ENCODE results near the gene BANF1. TPM values are rescaled to one million over a fixed set of nuclear protein-coding genes. Genes with fewer than 3 reads are reported as not detected.

The BANF1 gene
- total and polyA plus RNA-seq, 10 of the 15 experiments (the other 5 are each of a cell fraction or from before 2014, with no cell fraction given), result 99.0 to 574 (median 297) TPM

- TF ChIP-seq ZBTB11 (CRISPR knock-in tag; IDR thresholded peaks at IDR 0.05), result peak; percentile 96
- TF ChIP-seq POLR2AphosphoS5 (IDR thresholded peaks at IDR 0.05; ENCODE audit: low read length), result peak; percentile 96
- peak in 1 of 2 experiments; percentile 44; a peak in 1 of 4 replicates for TF ChIP-seq BHLHE40 (IDR thresholded peaks at IDR 0.05; ENCODE audit: borderline replicate concordance in 1 of 2, low read depth in 2 of 2, low read length in 1 of 2)
- TF ChIP-seq SPI1 (IDR thresholded peaks at IDR 0.05; ENCODE audit: borderline replicate concordance, insufficient read depth, low read depth, low read length), result peak; percentile 69
- TF ChIP-seq, protein P1, sequence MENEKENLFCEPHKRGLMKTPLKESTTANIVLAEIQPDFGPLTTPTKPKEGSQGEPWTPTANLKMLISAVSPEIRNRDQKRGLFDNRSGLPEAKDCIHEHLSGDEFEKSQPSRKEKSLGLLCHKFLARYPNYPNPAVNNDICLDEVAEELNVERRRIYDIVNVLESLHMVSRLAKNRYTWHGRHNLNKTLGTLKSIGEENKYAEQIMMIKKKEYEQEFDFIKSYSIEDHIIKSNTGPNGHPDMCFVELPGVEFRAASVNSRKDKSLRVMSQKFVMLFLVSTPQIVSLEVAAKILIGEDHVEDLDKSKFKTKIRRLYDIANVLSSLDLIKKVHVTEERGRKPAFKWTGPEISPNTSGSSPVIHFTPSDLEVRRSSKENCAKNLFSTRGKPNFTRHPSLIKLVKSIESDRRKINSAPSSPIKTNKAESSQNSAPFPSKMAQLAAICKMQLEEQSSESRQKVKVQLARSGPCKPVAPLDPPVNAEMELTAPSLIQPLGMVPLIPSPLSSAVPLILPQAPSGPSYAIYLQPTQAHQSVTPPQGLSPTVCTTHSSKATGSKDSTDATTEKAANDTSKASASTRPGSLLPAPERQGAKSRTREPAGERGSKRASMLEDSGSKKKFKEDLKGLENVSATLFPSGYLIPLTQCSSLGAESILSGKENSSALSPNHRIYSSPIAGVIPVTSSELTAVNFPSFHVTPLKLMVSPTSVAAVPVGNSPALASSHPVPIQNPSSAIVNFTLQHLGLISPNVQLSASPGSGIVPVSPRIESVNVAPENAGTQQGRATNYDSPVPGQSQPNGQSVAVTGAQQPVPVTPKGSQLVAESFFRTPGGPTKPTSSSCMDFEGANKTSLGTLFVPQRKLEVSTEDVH (IDR thresholded peaks at IDR 0.05; ENCODE audit: low read depth, partially characterized antibody), result peak; percentile 98
- TF ChIP-seq PML (IDR thresholded peaks at IDR 0.05; ENCODE audit: low read length), result peak; percentile 97
- peak; percentile 98 for TF ChIP-seq NR2C1 (IDR thresholded peaks at IDR 0.05)
- TF ChIP-seq, protein P2, sequence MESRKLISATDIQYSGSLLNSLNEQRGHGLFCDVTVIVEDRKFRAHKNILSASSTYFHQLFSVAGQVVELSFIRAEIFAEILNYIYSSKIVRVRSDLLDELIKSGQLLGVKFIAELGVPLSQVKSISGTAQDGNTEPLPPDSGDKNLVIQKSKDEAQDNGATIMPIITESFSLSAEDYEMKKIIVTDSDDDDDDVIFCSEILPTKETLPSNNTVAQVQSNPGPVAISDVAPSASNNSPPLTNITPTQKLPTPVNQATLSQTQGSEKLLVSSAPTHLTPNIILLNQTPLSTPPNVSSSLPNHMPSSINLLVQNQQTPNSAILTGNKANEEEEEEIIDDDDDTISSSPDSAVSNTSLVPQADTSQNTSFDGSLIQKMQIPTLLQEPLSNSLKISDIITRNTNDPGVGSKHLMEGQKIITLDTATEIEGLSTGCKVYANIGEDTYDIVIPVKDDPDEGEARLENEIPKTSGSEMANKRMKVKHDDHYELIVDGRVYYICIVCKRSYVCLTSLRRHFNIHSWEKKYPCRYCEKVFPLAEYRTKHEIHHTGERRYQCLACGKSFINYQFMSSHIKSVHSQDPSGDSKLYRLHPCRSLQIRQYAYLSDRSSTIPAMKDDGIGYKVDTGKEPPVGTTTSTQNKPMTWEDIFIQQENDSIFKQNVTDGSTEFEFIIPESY (IDR thresholded peaks at IDR 0.05), result no peak
- TF ChIP-seq BACH1 (IDR thresholded peaks at IDR 0.05; ENCODE audit: borderline replicate concordance), result 0 out of 2 replicates have a peak, but pooled peaks have one; percentile 34
- peak; percentile 71 for TF ChIP-seq NR2C2 (IDR thresholded peaks at IDR 0.05; ENCODE audit: borderline replicate concordance, control insufficient read depth, insufficient read length, low read depth)
- TF ChIP-seq TBL1XR1 (IDR thresholded peaks at IDR 0.05; ENCODE audit: low read depth, low read length), result peak; percentile 53; the same call in 1 of the 2 replicates
- TF ChIP-seq, protein P3, sequence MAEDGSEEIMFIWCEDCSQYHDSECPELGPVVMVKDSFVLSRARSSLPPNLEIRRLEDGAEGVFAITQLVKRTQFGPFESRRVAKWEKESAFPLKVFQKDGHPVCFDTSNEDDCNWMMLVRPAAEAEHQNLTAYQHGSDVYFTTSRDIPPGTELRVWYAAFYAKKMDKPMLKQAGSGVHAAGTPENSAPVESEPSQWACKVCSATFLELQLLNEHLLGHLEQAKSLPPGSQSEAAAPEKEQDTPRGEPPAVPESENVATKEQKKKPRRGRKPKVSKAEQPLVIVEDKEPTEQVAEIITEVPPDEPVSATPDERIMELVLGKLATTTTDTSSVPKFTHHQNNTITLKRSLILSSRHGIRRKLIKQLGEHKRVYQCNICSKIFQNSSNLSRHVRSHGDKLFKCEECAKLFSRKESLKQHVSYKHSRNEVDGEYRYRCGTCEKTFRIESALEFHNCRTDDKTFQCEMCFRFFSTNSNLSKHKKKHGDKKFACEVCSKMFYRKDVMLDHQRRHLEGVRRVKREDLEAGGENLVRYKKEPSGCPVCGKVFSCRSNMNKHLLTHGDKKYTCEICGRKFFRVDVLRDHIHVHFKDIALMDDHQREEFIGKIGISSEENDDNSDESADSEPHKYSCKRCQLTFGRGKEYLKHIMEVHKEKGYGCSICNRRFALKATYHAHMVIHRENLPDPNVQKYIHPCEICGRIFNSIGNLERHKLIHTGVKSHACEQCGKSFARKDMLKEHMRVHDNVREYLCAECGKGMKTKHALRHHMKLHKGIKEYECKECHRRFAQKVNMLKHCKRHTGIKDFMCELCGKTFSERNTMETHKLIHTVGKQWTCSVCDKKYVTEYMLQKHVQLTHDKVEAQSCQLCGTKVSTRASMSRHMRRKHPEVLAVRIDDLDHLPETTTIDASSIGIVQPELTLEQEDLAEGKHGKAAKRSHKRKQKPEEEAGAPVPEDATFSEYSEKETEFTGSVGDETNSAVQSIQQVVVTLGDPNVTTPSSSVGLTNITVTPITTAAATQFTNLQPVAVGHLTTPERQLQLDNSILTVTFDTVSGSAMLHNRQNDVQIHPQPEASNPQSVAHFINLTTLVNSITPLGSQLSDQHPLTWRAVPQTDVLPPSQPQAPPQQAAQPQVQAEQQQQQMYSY (CRISPR knock-in tag; IDR thresholded peaks at IDR 0.05), result no peak
- peak; percentile 87 for TF ChIP-seq SP1 (IDR thresholded peaks at IDR 0.05; ENCODE audit: low read depth, low read length)
- peak; percentile 79 for TF ChIP-seq SIX5 (IDR thresholded peaks at IDR 0.05; ENCODE audit: low read depth, low read length, severe bottlenecking)
- TF ChIP-seq RAD51 (IDR thresholded peaks at IDR 0.05), result no peak
These were observed at the start of gene BANF1, which contains the start of gene EIF1AD (continued) for GRCh38 chr11:66001942-66002647.
